MM.1S (cell line): Measurements from ENCODE around the gene COX18.

Source experiments
- DNase-seq: peaks from one replicate; pipeline ENCODE4 v3.0.0-alpha.2; 2015
- H2AFZ ChIP-seq: fragments of 300-600 bp; sonication (generic); 2 replicates; pipeline ENCODE4 v1.6.0; 2016; ENCODE audit warnings: antibody characterized with exemption, low read length
- H3F3A ChIP-seq: fragments of 300-600 bp; sonication (generic); 2 replicates; pipeline ENCODE4 v1.6.1; 2016; ENCODE audit warnings: mild to moderate bottlenecking, antibody characterized with exemption, low read length, moderate library complexity, mixed read lengths; ENCODE audit not compliant: insufficient read depth
- H3K27ac ChIP-seq: fragments of 300-600 bp; sonication (generic); 2 replicates; pipeline ENCODE4 v1.5.1; 2016; ENCODE audit warnings: mild to moderate bottlenecking, low read length
- H3K27me3 ChIP-seq: fragments of 300-600 bp; sonication (generic); replicated peaks from 2 replicates; pipeline ENCODE4 v1.6.0; 2016; ENCODE audit warnings: low read length; ENCODE audit not compliant: insufficient read depth
- H3K36me3 ChIP-seq: fragments of 300-600 bp; sonication (generic); replicated peaks from 2 replicates; pipeline ENCODE4 v1.6.1; 2016; ENCODE audit warnings: mild to moderate bottlenecking, low read length, mixed read lengths; ENCODE audit not compliant: insufficient read depth
- H3K4me1 ChIP-seq: fragments of 300-600 bp; sonication (generic); 2 replicates; pipeline ENCODE4 v1.6.1; 2016; ENCODE audit warnings: low read length, mixed read lengths
- H3K4me2 ChIP-seq: fragments of 300-600 bp; sonication (generic); 2 replicates; pipeline ENCODE4 v1.6.0; 2016; ENCODE audit warnings: low read depth, low read length
- H3K4me3 ChIP-seq: fragments of 300-600 bp; sonication (generic); 2 replicates; pipeline ENCODE4 v1.5.1; 2016; ENCODE audit warnings: low read length, mixed read lengths
- H3K79me2 ChIP-seq: fragments of 300-600 bp; sonication (generic); 2 replicates; pipeline ENCODE4 v1.6.1; 2016; ENCODE audit warnings: mixed run types, low read length, mixed read lengths
- H3K9ac ChIP-seq: fragments of 300-600 bp; sonication (generic); 2 replicates; pipeline ENCODE4 v1.6.1; 2016; ENCODE audit warnings: low read length, mixed read lengths
- H3K9me2 ChIP-seq: fragments of 300-600 bp; sonication (generic); replicated peaks from 2 replicates; pipeline ENCODE4 v1.6.1; 2016; ENCODE audit warnings: mild to moderate bottlenecking, low read length, mixed read lengths; ENCODE audit not compliant: insufficient read depth
- H3K9me3 ChIP-seq: fragments of 300-600 bp; sonication (generic); replicated peaks from 2 replicates; pipeline ENCODE4 v1.6.1; 2016; ENCODE audit warnings: mild to moderate bottlenecking, low read length, mixed read lengths; ENCODE audit not compliant: insufficient read depth
- H4K20me1 ChIP-seq: fragments of 300-600 bp; sonication (generic); 2 replicates; pipeline ENCODE4 v1.6.1; 2016; ENCODE audit warnings: mild to moderate bottlenecking, low read length, moderate library complexity, mixed read lengths; ENCODE audit not compliant: insufficient read depth
- CTCF ChIP-seq: fragments of 300-600 bp; sonication (generic); IDR thresholded peaks from 2 replicates; pipeline ENCODE4 v1.5.1; 2016; ENCODE audit warnings: antibody characterized with exemption, low read length, mixed read lengths
- EZH2 ChIP-seq: fragments of 300-600 bp; sonication (generic); optimal IDR thresholded peaks from 2 replicates; pipeline ENCODE3; 2017; ENCODE audit warnings: low read depth, mild to moderate bottlenecking, antibody characterized with exemption, low read length, mixed read lengths
- EZH2phosphoT487 ChIP-seq: fragments of 300-600 bp; sonication (generic); IDR thresholded peaks from 2 replicates; pipeline ENCODE4 v1.6.1; 2018; ENCODE audit warnings: antibody characterized with exemption, low read length

The COX18 gene

GRCh38 chr4:73098016-73098415 is 28.5 kb upstream of the COX18 start:
- Histone ChIP-seq H3K27me3 (no peaks in the 10 kb centered on the region), H3K4me1 (no peaks in the 10 kb centered on the region), H3K36me3 (0 out of 2 replicates have a peak, but pooled peaks cover 4% of the 10 kb centered on the region), H3K4me3 (no peak overlapping the region), H2AFZ (no peak overlapping the region), H3K9me3 (no peaks in the 10 kb centered on the region), H4K20me1 (no peaks in the 10 kb centered on the region), H3K79me2 (0 out of 2 replicates have a peak, but pooled peaks cover 2% of the 10 kb centered on the region), H3K4me2 (no peak overlapping the region), H3F3A (no peaks in the 10 kb centered on the region), H3K9ac (no peak overlapping the region), H3K27ac (no peak overlapping the region), H3K9me2 (no peaks in the 10 kb centered on the region)
- no peak for DNase-seq
- TF ChIP-seq EZH2phosphoT487: no peak
- no peak for TF ChIP-seq EZH2
- no peak for TF ChIP-seq CTCF

GRCh38 chr4:73092868-73093267 is 23.4 kb upstream of the COX18 start:
- Histone ChIP-seq H2AFZ (no peak overlapping the region), H4K20me1 (no peaks in the 10 kb centered on the region), H3K27me3 (no peaks in the 10 kb centered on the region), H3K9ac (no peak overlapping the region), H3K9me2 (no peaks in the 10 kb centered on the region), H3K9me3 (no peaks in the 10 kb centered on the region), H3K79me2 (peaks cover 12% of the 10 kb centered on the region; the same call in 1 of the 2 replicates), H3K36me3 (0 out of 2 replicates have a peak, but pooled peaks cover 2% of the 10 kb centered on the region), H3K4me3 (no peak overlapping the region), H3K4me2 (no peak overlapping the region), H3K27ac (no peak overlapping the region), H3F3A (no peaks in the 10 kb centered on the region), H3K4me1 (no peaks in the 10 kb centered on the region)
- no peak for TF ChIP-seq EZH2phosphoT487
- no peak for TF ChIP-seq EZH2
- TF ChIP-seq CTCF: no peak
- no peak for DNase-seq

GRCh38 chr4:73090738-73091137 is 21.2 kb upstream of the COX18 start:
- Histone ChIP-seq H3K9me2 (no peaks in the 10 kb centered on the region), H3K4me2 (no peak overlapping the region), H3K27me3 (no peaks in the 10 kb centered on the region), H3K4me1 (peaks cover 11% of the 10 kb centered on the region), H2AFZ (no peak overlapping the region), H3F3A (peaks cover 3% of the 10 kb centered on the region), H3K9ac (no peak overlapping the region), H3K79me2 (peaks cover 25% of the 10 kb centered on the region), H3K27ac (no peak overlapping the region), H3K36me3 (0 out of 2 replicates have a peak, but pooled peaks cover 2% of the 10 kb centered on the region), H3K4me3 (no peak overlapping the region), H3K9me3 (no peaks in the 10 kb centered on the region), H4K20me1 (no peaks in the 10 kb centered on the region)
- DNase-seq: no peak
- no peak for TF ChIP-seq CTCF
- TF ChIP-seq EZH2: no peak
- TF ChIP-seq EZH2phosphoT487: no peak
